B cell (primary cell): ENCODE data around the gene EVL. TPM values are rescaled to one million over a fixed set of nuclear protein-coding genes. Genes with fewer than 3 reads are reported as not detected.

ENCODE experiments used
- ATAC-seq: fragments of 200-7000 bp; cut with Tn5 transposase; one replicate; pipeline ENCODE4 v1.10.0; 2021; ENCODE audit warnings: low read depth, mild to moderate bottlenecking, moderate number of reproducible peaks, moderate library complexity
- CTCF ChIA-PET: fragments of 350-600 bp; sonication (Branson Sonifier 250); formaldehyde crosslinking; loops from one replicate; lab custom pipeline; 2021; ENCODE audit warnings: antibody characterized with exemption, inconsistent platforms; lab: Charles Lee
- POLR2A ChIA-PET: fragments of 350-600 bp; sonication (Branson Sonifier 250); formaldehyde crosslinking; loops from one replicate; lab custom pipeline; 2021; ENCODE audit warnings: antibody characterized with exemption; lab: Charles Lee
- DNase-seq: peaks from one replicate; pipeline ENCODE4 v3.0.0; 2013
- H2AFZ ChIP-seq: 2 replicates; pipeline ENCODE4 v1.6.1; 2012; ENCODE audit warnings: mild to moderate bottlenecking, low read depth, low read length; ENCODE audit not compliant: insufficient read depth, poor library complexity, severe bottlenecking
- H3K27ac ChIP-seq, 2 donors: 1 replicate in 1 of 2; 2 replicates in 1 of 2; pipeline ENCODE4 v1.5.1; 2012 to 2013; ENCODE audit warnings: low read length in 2 of 2, mild to moderate bottlenecking in 2 of 2, moderate library complexity in 1 of 2
- H3K27me3 ChIP-seq, 4 experiments: fragments of 200-600 bp in 1 of 4; sonication (generic) in 1 of 4; replicated peaks in 1 of 4; 1 replicate in 2 of 4; 2 replicates in 2 of 4; pipeline versions ENCODE4 v1.6.1 to v1.7.0; 2013 to 2016; ENCODE audit warnings: low read length in 3 of 4, mild to moderate bottlenecking in 2 of 4, mixed read lengths in 1 of 4, moderate library complexity in 1 of 4; ENCODE audit not compliant: insufficient read depth in 4 of 4, control insufficient read depth in 3 of 4; ENCODE audit errors: control extremely low read depth in 1 of 4
- H3K36me3 ChIP-seq, 2 experiments: replicated peaks in 1 of 2; 1 replicate in 1 of 2; 2 replicates in 1 of 2; pipeline versions ENCODE4 v1.6.1 to v1.7.1; 2013; ENCODE audit warnings: low read length in 1 of 2; ENCODE audit not compliant: insufficient read depth in 2 of 2, control insufficient read depth in 1 of 2; ENCODE audit errors: control extremely low read depth in 1 of 2, extremely low read depth in 1 of 2
- H3K4me1 ChIP-seq, 2 donors: fragments of 200-600 bp in 1 of 2; sonication (generic) in 1 of 2; 1 replicate in 1 of 2; 2 replicates in 1 of 2; pipeline versions ENCODE4 v1.5.1 to v1.6.1; 2013 to 2017; ENCODE audit warnings: low read length in 2 of 2; ENCODE audit not compliant: control insufficient read depth in 2 of 2, insufficient read depth in 2 of 2
- H3K4me2 ChIP-seq: replicated peaks from 2 replicates; pipeline ENCODE3; 2012; ENCODE audit warnings: mild to moderate bottlenecking, low read depth, low read length; ENCODE audit not compliant: poor library complexity, severe bottlenecking
- H3K4me3 ChIP-seq, 5 experiments: fragments of 200-600 bp in 1 of 5; sonication (generic) in 1 of 5; 1 replicate in 3 of 5; 2 replicates in 2 of 5; pipeline versions ENCODE4 v1.5.1 to v1.7.0; 2011 to 2016; ENCODE audit warnings: low read length in 4 of 5, mild to moderate bottlenecking in 4 of 5, low read depth in 2 of 5, control low read depth in 1 of 5, moderate library complexity in 1 of 5; ENCODE audit not compliant: insufficient read depth in 1 of 5; ENCODE audit errors: control extremely low read depth in 1 of 5, extremely low read depth in 1 of 5
- H3K79me2 ChIP-seq: fragments of 200-600 bp; sonication (generic); one replicate; pipeline ENCODE4 v1.6.0; 2016; ENCODE audit warnings: low read length; ENCODE audit not compliant: control insufficient read depth, insufficient read depth
- H3K9ac ChIP-seq: fragments of 200-600 bp; sonication (generic); 2 replicates; pipeline ENCODE4 v1.6.1; 2017; ENCODE audit warnings: mild to moderate bottlenecking, low read length, moderate library complexity
- H3K9me3 ChIP-seq, 3 donors: one replicate each; pipeline versions ENCODE4 v1.6.1 to v1.7.1; 2013; ENCODE audit warnings: low read length in 2 of 3; ENCODE audit not compliant: control insufficient read depth in 2 of 3, insufficient read depth in 1 of 3; ENCODE audit errors: control extremely low read depth in 1 of 3
- H4K20me1 ChIP-seq: 2 replicates; pipeline ENCODE4 v1.6.0; 2012; ENCODE audit warnings: mild to moderate bottlenecking, low read length; ENCODE audit not compliant: insufficient read depth, control insufficient read depth, poor library complexity, severe bottlenecking
- H3K27ac Mint-ChIP-seq: one replicate; pipeline ENCODE4 v1.8.0; 2021; ENCODE audit warnings: mixed read lengths
- H3K27me3 Mint-ChIP-seq: one replicate; pipeline ENCODE4 v1.8.0; 2021; ENCODE audit warnings: mixed read lengths
- H3K4me1 Mint-ChIP-seq: one replicate; pipeline ENCODE4 v1.8.0; 2021; ENCODE audit warnings: mixed read lengths
- H3K4me3 Mint-ChIP-seq: one replicate; pipeline ENCODE4 v1.8.0; 2021; ENCODE audit warnings: mixed read lengths
- H3K9me3 Mint-ChIP-seq: one replicate; pipeline ENCODE4 v1.8.0; 2022; ENCODE audit warnings: mixed read lengths; ENCODE audit not compliant: insufficient read depth
- CTCF ChIP-seq: fragments of 200-600 bp; IDR thresholded peaks from one replicate; pipeline ENCODE4 v1.8.0; 2022; ENCODE audit warnings: antibody characterized with exemption, mild to moderate bottlenecking
- EZH2 ChIP-seq: IDR thresholded peaks from 2 replicates; pipeline ENCODE4 v1.6.1; 2012; ENCODE audit warnings: borderline replicate concordance, low read depth, mild to moderate bottlenecking, moderate library complexity, low read length; ENCODE audit not compliant: insufficient read depth, poor library complexity, severe bottlenecking
- WGBS: methylation state at CpG from one replicate; pipeline ENCODE4 v1.1.5; 2013; ENCODE audit warnings: missing lambda C conversion rate; ENCODE audit not compliant: insufficient coverage; 5-methylcytosine and 5-hydroxymethylcytosine counted together
- intact Hi-C: fragments of 100-400 bp; cut with micrococcal nuclease; formaldehyde crosslinking; loops from one replicate; pipeline ENCODE4 v1.10.0; 2022
- polyA plus RNA-seq: library from polyadenylated mRNA; depleted of rRNA; stranded (reverse); fragments of >200 nt; gene quantifications from 2 replicates; pipeline ENCODE4 v1.2.3, GENCODE V29; 2012
- total RNA-seq, 2 donors: library from RNA; stranded (reverse); fragments of 120-200 nt in 1 of 2; gene quantifications; 1 replicate in 1 of 2; 2 replicates in 1 of 2; pipeline versions ENCODE4 v1.2.3 to v1.2.4, GENCODE V29; 2013 to 2022

Gene EVL
- total and polyA plus RNA-seq, 2 donors (not counting 1 experiment from before 2014, with no cell fraction given): 486 to 892 TPM

GRCh38 chr14:100144645-100144995 is 79.4 kb downstream of the EVL start:
- H3K27me3 Mint-ChIP-seq: no peaks in the 10 kb centered on the region
- H3K4me3 ChIP-seq: no peak overlapping the region
- H2AFZ ChIP-seq: no peak overlapping the region
- H3K27ac Mint-ChIP-seq: no peak overlapping the region
- peaks cover 38% of the 10 kb centered on the region for H4K20me1 ChIP-seq
- H3K27me3 ChIP-seq: no peaks in the 10 kb centered on the region
- POLR2A ChIA-PET: no interaction called here
- WGBS: 81% methylated on average over 4 of the region's 4 CpGs
- no peaks in the 10 kb centered on the region for H3K9me3 Mint-ChIP-seq
- H3K79me2 ChIP-seq: no peaks in the 10 kb centered on the region
- H3K9me3 ChIP-seq: peaks cover 0 to 9% (median 0%) of the 10 kb centered on the region in 3 donors
- H3K36me3 ChIP-seq: peaks cover 0 to 46% of the 10 kb centered on the region in 2 experiments
- CTCF ChIA-PET: interaction anchor here (5.4 kb wide), 1 partner anchor 47 kb away, joined by 32 read pairs; no protein-coding TSS in a partner anchor
- peaks cover 27% of the 10 kb centered on the region for H3K4me1 Mint-ChIP-seq
- ATAC-seq (no peak), DNase-seq (no peak)
- peaks cover 22 to 24% of the 10 kb centered on the region in 2 donors for H3K4me1 ChIP-seq
- intact Hi-C loops: no loop called here
- no peak overlapping the region for H3K27ac ChIP-seq
- TF ChIP-seq EZH2: no peak
- no peak for TF ChIP-seq CTCF
- H3K4me3 Mint-ChIP-seq: no peak overlapping the region
- no peak overlapping the region for H3K4me2 ChIP-seq
- H3K9ac ChIP-seq: no peak overlapping the region

- ATAC-seq (no peak), DNase-seq (no peak)
- Histone ChIP-seq H3K27me3 (no peaks in the 10 kb centered on the region), H2AFZ (no peak overlapping the region), H3K79me2 (no peaks in the 10 kb centered on the region), H3K9me3 (peaks cover 0 to 11% (median 0%) of the 10 kb centered on the region in 3 donors), H3K9ac (no peak overlapping the region), H3K36me3 (peaks cover 0 to 43% of the 10 kb centered on the region in 2 experiments), H3K4me2 (no peak overlapping the region), H3K4me1 (peaks cover 22 to 24% of the 10 kb centered on the region in 2 donors), H3K4me3 (no peak overlapping the region), H4K20me1 (peaks cover 37% of the 10 kb centered on the region), H3K27ac (no peak overlapping the region)
- ChIA-PET POLR2A (no interaction called here), CTCF (interaction anchor here (1.4 to 5.4 kb wide), 2 partner anchors 9 to 47 kb away, joined by 3 to 32 read pairs; no protein-coding TSS in a partner anchor)
- 94% methylated on average over 18 of the region's 18 CpGs for WGBS
- H3K27me3 Mint-ChIP-seq: no peaks in the 10 kb centered on the region
- peaks cover 27% of the 10 kb centered on the region for H3K4me1 Mint-ChIP-seq
- H3K27ac Mint-ChIP-seq: no peak overlapping the region
- intact Hi-C loops: loop anchor here (5.0 kb wide), 1 partner anchor 162 kb away; the partner anchor contains the start of gene SLC25A29
- no peaks in the 10 kb centered on the region for H3K9me3 Mint-ChIP-seq
- TF ChIP-seq CTCF (no peak), EZH2 (no peak)
- H3K4me3 Mint-ChIP-seq: no peak overlapping the region
These were observed 79.9 kb downstream of the EVL start for GRCh38 chr14:100144996-100145646.
